HS-5 (cell line): ENCODE measurements around the gene TEP1.
"Not testable (repeated sequence)": the region's sequence is repeated elsewhere in the genome, so short reads cannot be mapped to it uniquely, and the experiment has no call there.

ENCODE experiments used
- DNase-seq: peaks from one replicate; pipeline ENCODE4 v3.0.0-alpha.2; 2012; ENCODE audit warnings: low read depth

Gene TEP1

DNA sequence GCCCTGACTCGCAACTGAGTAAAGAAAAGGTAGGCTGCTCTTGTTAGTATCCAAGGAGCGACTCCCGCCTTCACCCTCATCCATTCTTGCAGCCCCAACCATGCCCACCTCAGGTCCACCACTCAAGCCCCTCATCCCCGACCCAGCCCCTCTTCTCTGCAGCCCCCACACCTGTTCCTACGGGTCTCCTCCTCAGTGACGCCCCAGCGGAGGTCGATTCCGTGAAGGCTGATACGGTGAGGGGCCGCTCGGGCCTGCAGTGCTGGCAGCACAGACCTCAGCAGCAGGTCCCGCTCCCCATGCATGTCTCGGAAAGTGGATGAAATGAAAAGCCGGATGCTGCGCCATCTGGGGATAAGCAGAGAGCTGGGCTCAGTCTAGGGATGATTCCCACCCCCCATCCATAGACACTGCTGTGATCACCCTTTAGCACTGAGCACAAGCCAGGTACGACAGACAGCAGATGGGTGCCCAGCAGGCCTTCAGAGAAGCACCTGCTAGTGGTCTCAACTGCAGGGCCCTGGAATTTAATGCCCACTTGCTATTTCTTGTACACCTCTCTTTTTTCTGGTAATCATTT is 26.9 kb downstream of the TEP1 start:
- DNase-seq: no peak

DNA sequence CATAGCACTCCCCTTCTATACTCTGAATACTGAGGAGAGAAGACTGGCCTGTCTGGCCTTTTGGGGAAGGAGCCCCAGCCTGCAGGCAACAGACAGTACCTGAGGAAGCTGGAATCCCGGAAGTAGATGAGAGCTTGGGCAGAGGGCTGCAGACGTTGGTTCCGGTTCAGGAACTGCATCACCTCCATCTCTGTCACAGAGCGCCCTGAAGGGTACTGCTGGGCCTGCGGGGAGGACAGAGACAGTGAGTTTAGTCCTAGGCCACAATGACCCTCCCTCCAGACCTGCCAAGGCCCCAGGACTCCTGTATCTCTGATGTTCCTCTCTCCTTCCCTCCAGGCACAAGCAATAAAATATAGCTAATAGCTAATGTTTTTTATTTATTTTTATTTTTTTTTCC is 28.4 kb downstream of the TEP1 start:
- DNase-seq: no peak

DNA sequence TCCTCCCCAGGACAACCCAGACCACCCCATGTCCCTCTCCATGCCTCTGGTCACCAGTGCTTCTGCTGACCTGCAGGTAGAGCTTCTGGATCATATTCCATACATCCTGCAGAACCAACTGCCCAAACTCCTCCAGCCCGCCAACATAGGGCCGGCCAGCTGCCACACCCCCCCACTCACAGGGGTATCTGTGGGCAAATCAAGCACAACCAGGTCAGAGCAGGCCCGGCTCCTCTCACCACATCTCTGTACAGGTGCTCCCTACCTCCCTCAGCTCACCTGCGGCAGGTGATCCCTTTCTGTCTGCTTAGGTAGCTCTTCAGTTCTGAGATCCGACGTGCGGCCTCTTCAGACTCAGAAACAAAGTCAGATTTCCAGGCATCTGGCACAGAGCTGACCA is 29.0 kb downstream of the TEP1 start:
- no peak for DNase-seq

GRCh38 chr14:20383636-20384035 is 29.7 kb downstream of the TEP1 start:
- DNase-seq: no peak

- DNase-seq: no peak
Observed at GRCh38 chr14:20383032-20383431, 30.3 kb downstream of the TEP1 start.

DNA sequence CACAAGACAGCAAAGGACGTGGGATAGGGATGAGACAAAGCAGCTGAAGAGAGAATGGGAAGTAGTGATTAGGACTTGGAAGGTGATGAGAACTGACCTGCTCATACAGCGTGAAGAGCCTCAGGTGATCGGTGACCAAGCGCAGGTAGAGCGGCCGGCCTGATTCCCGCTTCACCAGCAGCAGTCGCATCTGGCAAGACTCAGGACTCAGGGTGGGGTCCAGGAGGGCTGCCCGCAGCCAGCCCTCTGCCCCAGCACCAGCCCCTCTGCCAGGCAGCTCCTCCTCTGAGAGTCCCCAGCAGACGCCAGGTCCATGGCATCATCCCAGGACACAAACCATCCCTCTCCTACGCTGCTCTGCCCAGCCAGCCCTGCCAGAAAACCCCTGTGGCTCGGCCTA is 30.8 kb downstream of the TEP1 start:
- no peak for DNase-seq

- DNase-seq: no peak
Observed at GRCh38 chr14:20381341-20381740, 32.0 kb downstream of the TEP1 start.

DNA sequence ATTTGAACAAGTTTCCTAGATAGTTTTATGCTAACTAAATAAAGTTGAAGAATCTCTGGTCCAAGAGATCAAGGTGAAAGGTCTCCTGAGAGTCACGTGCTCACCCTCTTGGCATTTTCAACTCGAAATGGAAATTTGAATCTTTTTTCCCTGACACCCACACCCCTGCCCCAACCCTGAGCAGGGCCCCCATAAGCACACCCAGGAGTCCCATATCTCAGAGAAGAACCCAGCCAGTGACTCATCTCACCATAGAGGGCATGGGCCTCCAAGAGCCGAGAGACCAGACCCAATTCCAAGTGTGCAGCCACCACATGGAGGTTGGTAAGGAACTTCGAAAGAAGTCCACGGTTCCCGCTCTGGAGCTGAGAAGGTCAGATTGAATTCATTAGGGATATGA is 32.6 kb downstream of the TEP1 start:
- DNase-seq: no peak

- no peak for DNase-seq
Observed at GRCh38 chr14:20379743-20380142, 33.6 kb downstream of the TEP1 start.

DNA sequence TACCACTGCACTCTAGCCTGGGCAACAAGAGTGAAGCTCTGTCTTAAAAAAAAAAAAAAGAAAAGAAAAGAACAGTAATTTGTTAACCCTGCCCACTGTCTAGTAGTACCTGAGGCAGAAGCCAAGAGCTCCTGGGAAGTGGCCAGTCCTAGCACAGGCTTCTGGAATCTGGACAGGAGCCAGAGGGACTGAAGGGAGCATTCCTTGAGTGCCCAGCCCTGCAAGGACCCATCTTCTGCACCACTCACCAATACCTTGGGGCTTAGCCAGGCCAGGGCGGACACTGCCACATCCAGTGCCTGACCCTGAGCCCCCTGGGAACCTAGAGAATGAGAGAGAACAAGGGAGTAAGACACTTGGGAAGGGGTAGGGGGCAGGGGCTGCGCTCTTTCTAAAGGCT is 36.1 kb downstream of the TEP1 start:
- DNase-seq: no peak

GRCh38 chr14:20376071-20376588 is 37.2 kb downstream of the TEP1 start:
- DNase-seq: no peak

GRCh38 chr14:20375471-20375870 is 37.8 kb downstream of the TEP1 start:
- DNase-seq: no peak

DNA sequence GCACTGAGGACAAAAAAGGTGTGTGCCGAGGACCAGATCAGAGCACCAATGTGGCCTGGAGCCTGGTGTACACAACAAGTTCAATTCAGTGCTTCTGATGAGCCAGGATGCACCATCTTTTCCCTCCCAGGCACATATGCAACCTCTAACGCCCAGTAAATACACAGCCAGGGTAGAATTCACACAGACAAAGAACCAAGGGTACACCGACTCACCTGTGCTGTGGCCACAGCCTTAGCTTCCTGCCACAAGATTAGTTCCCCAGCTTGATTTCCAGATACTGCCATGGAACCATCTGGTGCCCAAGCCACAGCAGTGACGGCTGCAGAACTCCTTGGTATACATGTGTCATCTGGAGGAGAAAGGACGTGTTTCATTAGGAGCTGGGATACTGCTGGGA is 40.5 kb downstream of the TEP1 start:
- DNase-seq: no peak

- no peak for DNase-seq
Observed at GRCh38 chr14:20365928-20366327, 47.4 kb downstream of the TEP1 start.

DNA sequence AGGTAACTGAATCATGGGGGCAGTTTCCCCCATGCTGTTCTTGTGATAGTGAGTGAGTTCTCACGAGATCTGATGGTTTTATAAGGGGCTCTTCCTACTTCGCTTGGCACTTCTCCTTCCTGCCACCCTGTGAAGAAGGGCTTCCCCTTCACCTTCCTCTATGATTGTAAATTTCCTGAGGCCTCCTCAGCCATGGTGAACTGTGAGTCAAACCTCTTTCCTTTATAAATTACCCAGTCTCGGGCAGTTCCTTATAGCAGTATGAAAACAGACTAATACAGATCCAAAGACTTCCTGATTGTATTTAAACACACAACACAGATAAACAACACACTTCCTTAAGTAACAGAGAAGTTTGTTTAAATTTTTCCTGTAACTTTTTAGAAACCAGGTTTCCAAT is 54.8 kb downstream of the TEP1 start:
- DNase-seq: not testable (repeated sequence)

GRCh38 chr14:20356422-20356821 is 56.9 kb downstream of the TEP1 start:
- no peak for DNase-seq

- DNase-seq: no peak
Observed at GRCh38 chr14:20350860-20351259, 62.4 kb downstream of the TEP1 start.

- no peak for DNase-seq
Observed at GRCh38 chr14:20350282-20350681, 63.0 kb downstream of the TEP1 start.

- DNase-seq: no peak
Observed at GRCh38 chr14:20347747-20348146, 65.6 kb downstream of the TEP1 start.

- no peak for DNase-seq
Observed at GRCh38 chr14:20346713-20347112, 66.6 kb downstream of the TEP1 start.

DNA sequence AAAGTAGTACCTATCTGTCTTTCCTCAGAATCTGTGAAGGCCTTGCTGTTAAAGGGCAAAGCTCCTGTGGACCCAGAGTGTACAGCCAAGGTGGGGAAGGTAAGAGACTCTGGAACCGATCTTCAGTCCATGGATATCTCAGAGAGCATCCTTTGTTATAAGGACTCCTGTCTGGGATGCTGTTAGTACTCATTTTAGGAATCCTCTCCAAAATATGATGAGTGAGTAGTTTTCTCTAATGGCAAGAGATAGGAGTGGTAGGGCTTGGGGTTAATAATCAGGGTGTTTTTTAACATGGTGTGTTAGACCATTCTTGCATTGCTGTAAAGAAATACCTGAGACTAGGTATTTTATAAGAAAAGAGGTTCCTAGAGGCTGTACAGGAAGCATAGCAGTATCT is 67.9 kb downstream of the TEP1 start:
- DNase-seq: no peak

DNA sequence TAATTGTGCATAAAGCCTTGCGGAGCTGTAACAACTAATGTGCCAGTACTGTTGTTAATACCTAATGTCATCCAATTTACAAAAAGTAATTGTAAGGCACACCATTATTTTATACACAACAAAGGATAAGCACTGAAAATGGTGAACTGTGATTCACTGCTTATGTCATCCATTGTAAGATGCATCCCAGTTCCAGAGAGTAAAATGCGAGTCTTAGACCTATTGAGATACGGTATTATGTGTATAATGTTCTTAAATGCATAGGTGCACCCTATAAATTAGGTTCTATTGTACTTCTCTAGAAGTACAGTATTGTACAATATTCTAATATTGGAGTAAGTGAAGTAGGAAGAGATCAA is 69.5 kb downstream of the TEP1 start:
- DNase-seq: peak; percentile 5

DNA sequence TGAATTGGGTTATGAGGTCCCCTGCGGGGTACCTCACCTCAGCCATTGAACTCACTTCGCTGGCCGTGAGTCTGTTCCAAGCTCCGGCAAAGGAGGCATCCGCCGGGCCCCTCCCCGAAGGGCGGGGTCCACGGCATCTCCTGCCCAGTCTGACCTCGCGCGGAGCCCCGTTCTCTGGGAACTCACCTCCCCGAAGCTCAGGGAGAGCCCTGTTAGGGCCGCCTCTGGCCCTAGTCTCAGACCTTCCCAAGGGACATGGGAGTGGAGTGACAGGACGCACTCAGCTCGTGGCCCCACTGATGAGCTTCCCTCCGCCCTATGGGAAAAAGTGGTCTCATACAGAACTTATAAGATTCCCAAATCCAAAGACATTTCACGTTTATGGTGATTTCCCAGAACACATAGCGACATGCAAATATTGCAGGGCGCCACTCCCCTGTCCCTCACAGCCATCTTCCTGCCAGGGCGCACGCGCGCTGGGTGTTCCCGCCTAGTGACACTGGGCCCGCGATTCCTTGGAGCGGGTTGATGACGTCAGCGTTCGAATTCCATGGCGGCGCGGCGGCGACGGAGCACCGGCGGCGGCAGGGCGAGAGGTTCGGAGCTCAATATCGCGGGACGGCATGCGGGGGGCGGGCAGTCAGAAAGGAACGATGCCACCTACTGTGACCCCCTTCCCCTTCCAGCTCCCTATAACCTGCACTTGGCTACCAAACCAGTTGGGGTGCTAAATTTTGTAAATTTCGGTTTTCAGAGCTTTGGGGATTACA is 70.0 kb downstream of the TEP1 start, which contains the start of gene PARP2:
TSS of gene PARP2 (plus strand) at position 544 of the 770 bp plus-strand sequence. CDS start at position 551, 7 bp downstream.
- DNase-seq: peak; percentile 99

- no peak for DNase-seq
Observed at GRCh38 chr14:20341646-20342045, 71.7 kb downstream of the TEP1 start.
